Pancreas (tissue), 10 donors: Measurements from ENCODE around the gene CTDSP2. TPM values are rescaled to one million over a fixed set of nuclear protein-coding genes. Genes with fewer than 3 reads are reported as not detected.

Source experiments
- ATAC-seq, 4 donors: fragments of 200-7000 bp; cut with Tn5 transposase; one replicate each; pipeline versions ENCODE4 v1.8.0 to v1.9.1; 2020; ENCODE audit warnings: mild to moderate bottlenecking in 4 of 4, moderate library complexity in 4 of 4
- DNase-seq, 6 donors: peaks; one replicate each; pipeline ENCODE4 v3.0.0-alpha.2; 2020
- FAIRE-seq: peaks from 2 replicates; lab custom pipeline; 2012; peaks lifted over from hg19 to GRCh38; lab: Jason Lieb, UNC
- H3K27ac ChIP-seq, 4 donors: fragments of 200-600 bp; sonication (generic); 1 replicate in 3 of 4; 2 replicates in 1 of 4; pipeline versions ENCODE4 v1.5.0 to v1.8.0; 2020
- H3K27me3 ChIP-seq, 4 donors: fragments of 200-600 bp; one replicate each; pipeline ENCODE4 v1.8.0; 2021
- H3K36me3 ChIP-seq, 3 donors: fragments of 200-600 bp; sonication (generic) in 1 of 3; one replicate each; pipeline versions ENCODE4 v1.5.0 to v1.8.0; 2020 to 2021
- H3K4me1 ChIP-seq, 3 donors: fragments of 200-600 bp; one replicate each; pipeline ENCODE4 v1.8.0; 2021
- H3K4me3 ChIP-seq, 4 donors: fragments of 200-600 bp; sonication (generic) in 2 of 4; one replicate each; pipeline versions ENCODE4 v1.5.0 to v1.8.0; 2020 to 2021
- H3K9me3 ChIP-seq, 4 donors: fragments of 200-600 bp; one replicate each; pipeline ENCODE4 v1.8.0; 2021
- WGBS, 2 donors: extraction: QIAGEN DNeasy Blood & Tissue Kit; methylation state at CpG; one replicate each; pipeline ENCODE4 v1.1.7; 2013; 5-methylcytosine and 5-hydroxymethylcytosine counted together
- intact Hi-C, 3 donors: fragments of 100-400 bp; cut with DNase I; formaldehyde crosslinking; loops; one replicate each; pipeline versions ENCODE4 v1.11.1 to v1.14.2; 2022
- polyA plus RNA-seq, 2 donors: library from polyadenylated mRNA; stranded (reverse); fragments of 200-250 nt; gene quantifications; one replicate each; pipeline ENCODE4 v1.2.3, GENCODE V29; 2013
- total RNA-seq, 6 donors: library from RNA; stranded (reverse); fragmentation: NEBNext Ultra II Directional in 4 of 6; extraction: Animal tissue kit (Norgen Biotek cat#: 25700) in 4 of 6; gene quantifications; one replicate each; pipeline versions ENCODE4 v1.2.1 to v1.2.4, GENCODE V29; 2021 to 2023
- TF ChIP-seq, protein P1 (sequence below), 4 donors: fragments of 200-600 bp; sonication (generic) in 3 of 4; IDR thresholded peaks; one replicate each; pipeline versions ENCODE4 v1.5.0 to v1.8.0; 2021; ENCODE audit warnings: antibody characterized with exemption in 4 of 4
- donor health status: healthy with polysubstance abuse.
- donor health status: DM: no; HTN: no; CAD: no; lungs with moderate emphysema.
- donor health status: DM: no; HTN: no; CAD: no.
- donor health status: control.
- donor health status: control.
- donor health status: Bipolar disorder and iron deficiency.
- donor health status: DM: yes; HTN: yes; CAD: no.
- donor health status: DM: no; HTN: no; CAD: no.
- donor health status: DM: no; HTN: no; CAD: no.
- donor health status: DM: yes; HTN: yes; CAD: no.

CTDSP2 gene
- total and polyA plus RNA-seq, 8 donors, result 38.7 to 165 (median 90.3) TPM

DNA sequence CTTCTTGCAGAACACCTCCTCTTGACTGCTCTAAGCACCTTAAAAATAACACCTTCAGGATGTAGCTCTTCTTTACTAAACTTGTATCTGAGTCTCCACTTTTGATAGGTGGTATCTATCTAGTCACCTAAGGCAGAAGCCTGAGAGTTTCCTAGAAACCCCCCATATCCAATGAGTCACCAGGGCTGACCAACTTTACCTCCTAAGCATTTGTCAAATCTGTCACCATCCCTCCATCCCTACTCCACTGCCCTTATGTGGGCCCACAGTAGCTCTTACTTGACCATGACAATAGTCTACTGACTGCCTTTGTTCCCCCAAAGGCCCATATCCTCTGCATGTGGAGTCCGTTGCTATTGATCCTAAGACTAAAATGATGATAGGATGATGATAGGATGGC, 43.9 kb downstream of the CTDSP2 start:
- intact Hi-C loops, result loop anchor here in 1 of 3 donors (10.0 kb wide), 1 partner anchor 102 kb away; no protein-coding TSS in a partner anchor
- no peaks in the 10 kb centered on the region for H3K4me1 ChIP-seq
- no peak overlapping the region for H3K27ac ChIP-seq
- H3K27me3 ChIP-seq, result no peaks in the 10 kb centered on the region
- H3K4me3 ChIP-seq, result no peak overlapping the region
- ATAC-seq (no peak), DNase-seq (no peak), FAIRE-seq (no peak)
- no peaks in the 10 kb centered on the region for H3K9me3 ChIP-seq
- H3K36me3 ChIP-seq, result peaks cover 0 to 54% (median 5%) of the 10 kb centered on the region in 3 donors
- 88 to 89% methylated on average over 1 of the region's 1 CpG for WGBS, 2 donors
- TF ChIP-seq, protein P1, sequence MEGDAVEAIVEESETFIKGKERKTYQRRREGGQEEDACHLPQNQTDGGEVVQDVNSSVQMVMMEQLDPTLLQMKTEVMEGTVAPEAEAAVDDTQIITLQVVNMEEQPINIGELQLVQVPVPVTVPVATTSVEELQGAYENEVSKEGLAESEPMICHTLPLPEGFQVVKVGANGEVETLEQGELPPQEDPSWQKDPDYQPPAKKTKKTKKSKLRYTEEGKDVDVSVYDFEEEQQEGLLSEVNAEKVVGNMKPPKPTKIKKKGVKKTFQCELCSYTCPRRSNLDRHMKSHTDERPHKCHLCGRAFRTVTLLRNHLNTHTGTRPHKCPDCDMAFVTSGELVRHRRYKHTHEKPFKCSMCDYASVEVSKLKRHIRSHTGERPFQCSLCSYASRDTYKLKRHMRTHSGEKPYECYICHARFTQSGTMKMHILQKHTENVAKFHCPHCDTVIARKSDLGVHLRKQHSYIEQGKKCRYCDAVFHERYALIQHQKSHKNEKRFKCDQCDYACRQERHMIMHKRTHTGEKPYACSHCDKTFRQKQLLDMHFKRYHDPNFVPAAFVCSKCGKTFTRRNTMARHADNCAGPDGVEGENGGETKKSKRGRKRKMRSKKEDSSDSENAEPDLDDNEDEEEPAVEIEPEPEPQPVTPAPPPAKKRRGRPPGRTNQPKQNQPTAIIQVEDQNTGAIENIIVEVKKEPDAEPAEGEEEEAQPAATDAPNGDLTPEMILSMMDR (IDR thresholded peaks at IDR 0.05), result no peak

DNA sequence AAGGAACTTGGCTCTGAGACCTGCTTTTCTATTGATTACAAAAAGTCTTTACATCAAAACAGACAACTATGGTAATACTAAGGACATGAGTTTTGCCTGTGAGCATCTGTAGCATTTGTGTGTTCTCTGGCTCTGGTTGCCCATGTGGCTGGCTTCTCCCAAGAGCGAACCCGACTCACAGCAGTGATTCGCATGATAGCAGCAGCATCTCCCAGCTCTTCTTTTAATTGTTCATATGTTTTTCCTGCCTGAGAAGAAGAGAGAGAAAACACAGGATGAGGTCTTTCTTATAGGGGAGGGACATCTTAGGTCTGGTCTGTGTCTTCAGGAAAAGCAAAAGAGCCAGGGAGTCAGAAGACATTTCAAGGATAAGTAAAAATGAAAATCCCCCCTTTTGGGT, 45.6 kb downstream of the CTDSP2 start:
- ATAC-seq, result no peak
- WGBS, 2 donors, result 92 to 99% methylated on average over 3 of the region's 3 CpGs
- H3K36me3 ChIP-seq, result peaks cover 0 to 55% (median 2%) of the 10 kb centered on the region in 3 donors

DNA sequence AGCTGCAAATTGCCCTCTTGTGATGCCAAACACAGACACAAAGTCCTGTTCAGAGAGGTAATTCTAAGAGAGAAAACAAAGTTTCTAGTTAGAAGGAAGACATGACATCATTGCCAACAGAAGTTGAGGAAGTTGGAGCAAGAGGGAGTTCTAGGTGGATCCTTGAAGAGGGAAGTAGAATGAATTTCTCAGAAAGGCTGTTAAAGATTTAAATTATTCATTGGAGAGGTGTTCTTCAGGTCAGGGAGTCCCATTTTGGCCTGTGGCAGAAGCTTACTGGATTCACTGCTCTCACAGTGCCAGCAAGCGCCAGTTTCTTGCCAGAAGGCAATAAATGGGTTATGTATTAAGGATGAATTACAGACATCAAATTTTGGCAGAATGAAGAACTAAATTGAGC, 48.6 kb downstream of the CTDSP2 start:
- DNase-seq, result no peak
- peak in 1 of 4 donors; percentile 63 for ATAC-seq
- H3K27ac ChIP-seq, result peak overlapping the region in 2 of 4 donors; percentile 0 to 4
- no peak overlapping the region for H3K4me3 ChIP-seq
- intact Hi-C loops, result no loop called here
- no peaks in the 10 kb centered on the region for H3K9me3 ChIP-seq
- TF ChIP-seq, protein P1 (IDR thresholded peaks at IDR 0.05), result no peak
- H3K4me1 ChIP-seq, result no peaks in the 10 kb centered on the region
- 75 to 88% methylated on average over 1 of the region's 1 CpG for WGBS, 2 donors
- H3K27me3 ChIP-seq, result no peaks in the 10 kb centered on the region
- no peak for FAIRE-seq
- H3K36me3 ChIP-seq, result peaks cover 0 to 70% (median 10%) of the 10 kb centered on the region in 3 donors

More for the DNA sequence above, 45.6 kb downstream of the CTDSP2 start:
- Histone ChIP-seq H3K27ac (no peak overlapping the region), H3K9me3 (no peaks in the 10 kb centered on the region), H3K4me3 (no peak overlapping the region), H3K4me1 (no peaks in the 10 kb centered on the region), H3K27me3 (no peaks in the 10 kb centered on the region)
- FAIRE-seq (no peak), DNase-seq (no peak)
- TF ChIP-seq, protein P1 (IDR thresholded peaks at IDR 0.05), result no peak
- intact Hi-C loops, result loop anchor here in 1 of 3 donors (10.0 kb wide), 1 partner anchor 104 kb away; no protein-coding TSS in a partner anchor

DNA sequence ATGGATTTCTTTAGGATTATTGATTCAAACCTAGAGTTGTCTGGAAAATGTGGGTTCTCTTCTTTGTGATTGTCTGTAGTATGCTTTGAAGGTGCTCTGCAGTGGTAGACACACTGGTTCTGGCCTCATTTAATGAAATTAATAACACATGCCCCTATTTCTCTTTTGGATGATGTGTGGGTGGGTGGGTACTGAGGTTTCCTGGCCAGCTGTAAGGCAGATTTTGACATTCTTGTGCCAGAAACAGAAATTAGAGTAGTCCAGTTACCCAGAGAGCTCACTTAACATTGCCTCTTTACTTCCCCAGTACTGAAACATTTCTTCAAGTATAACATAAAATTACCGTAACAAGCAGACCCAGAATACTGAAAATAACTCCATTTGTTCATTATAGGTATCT, 49.5 kb downstream of the CTDSP2 start:
- H3K4me3 ChIP-seq, result no peak overlapping the region
- no peaks in the 10 kb centered on the region for H3K4me1 ChIP-seq
- peaks cover 0 to 72% (median 10%) of the 10 kb centered on the region in 3 donors for H3K36me3 ChIP-seq
- no peaks in the 10 kb centered on the region for H3K9me3 ChIP-seq
- WGBS, 2 donors, result 100% methylated on average over 1 of the region's 1 CpG
- TF ChIP-seq, protein P1 (IDR thresholded peaks at IDR 0.05), result no peak
- H3K27ac ChIP-seq, result no peak overlapping the region
- no peak for DNase-seq
- no peaks in the 10 kb centered on the region for H3K27me3 ChIP-seq
- no peak for ATAC-seq
- intact Hi-C loops, result no loop called here
- no peak for FAIRE-seq

DNA sequence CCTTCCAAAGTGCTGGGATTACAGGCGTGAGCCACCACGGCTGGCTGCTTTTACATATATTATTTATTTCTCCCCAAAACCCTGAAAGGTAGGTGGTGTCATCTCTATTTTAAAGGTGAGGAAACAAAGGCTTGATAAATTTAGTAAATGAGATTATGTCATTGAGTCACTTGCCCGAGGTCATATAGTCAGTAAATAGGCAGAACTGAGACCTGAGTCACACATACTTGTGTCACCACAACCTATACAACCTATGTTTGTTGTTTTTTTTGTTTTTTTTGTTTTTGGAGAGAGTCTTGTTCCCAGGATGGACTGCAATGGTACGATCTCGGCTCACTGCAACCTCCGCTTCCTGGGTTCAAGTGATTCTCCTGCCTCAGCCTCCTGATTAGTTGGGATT, 51.2 kb downstream of the CTDSP2 start:
- intact Hi-C loops, result no loop called here
- no peaks in the 10 kb centered on the region for H3K9me3 ChIP-seq

More for the DNA sequence above, 51.2 kb downstream of the CTDSP2 start:
- WGBS, 2 donors, result 92 to 95% methylated on average over 6 of the region's 6 CpGs
- TF ChIP-seq, protein P1 (IDR thresholded peaks at IDR 0.05), result no peak
- ATAC-seq (no peak), FAIRE-seq (no peak), DNase-seq (no peak)
- no peak overlapping the region for H3K4me3 ChIP-seq
- H3K4me1 ChIP-seq, result no peaks in the 10 kb centered on the region
- no peak overlapping the region for H3K27ac ChIP-seq
- peaks cover 0 to 62% (median 10%) of the 10 kb centered on the region in 3 donors for H3K36me3 ChIP-seq
- H3K27me3 ChIP-seq, result no peaks in the 10 kb centered on the region
